Measurements from ENCODE around the gene KIAA1586. TPM values are rescaled to one million over a fixed set of nuclear protein-coding genes. Genes with fewer than 3 reads are reported as not detected.

KIAA1586 gene
- total and polyA plus RNA-seq, 2 of the 13 experiments (the other 11 are each of a cell fraction or from before 2014, with no cell fraction given), result 5.5 to 16.9 TPM

- ChIA-PET CTCF (ENCODE audit: low intra/inter-chr PET ratio, low total read pairs) (no interaction called here), POLR2A (no interaction called here)
- no TSS peak for BruUV-seq (replicated peaks)
- Histone ChIP-seq H3K9ac (ENCODE audit: insufficient read depth, low read depth, low read length) (no peak overlapping the region), H4K20me1 (ENCODE audit: insufficient read depth, low read length) (peaks cover 49% of the 10 kb centered on the region), H3K36me3 (replicated peaks in 1 of 2; ENCODE audit: control insufficient read depth in 1 of 2, insufficient read depth in 2 of 2, low read length in 2 of 2) (peaks cover 5 to 31% of the 10 kb centered on the region in 2 experiments), H3K79me2 (ENCODE audit: insufficient read depth, low read length) (peaks cover 72% of the 10 kb centered on the region), H3K4me2 (ENCODE audit: low read depth, low read length) (no peak overlapping the region), H3K27me3 (ENCODE audit: control insufficient read depth in 1 of 2, insufficient read depth in 2 of 2, low read length in 2 of 2) (no peaks in the 10 kb centered on the region), H3K27ac (ENCODE audit: extremely low read length, insufficient read depth, low read length) (no peak overlapping the region), H2AFZ (ENCODE audit: low read length) (no peak overlapping the region), H3K4me3 (replicated peaks in 1 of 3; ENCODE audit: insufficient read depth in 1 of 3, low read depth in 2 of 3, low read length in 3 of 3) (no peak overlapping the region), H3K9me3 (ENCODE audit: low read length) (no peaks in the 10 kb centered on the region), H3K4me1 (ENCODE audit: insufficient read depth, low read length) (peaks cover 74% of the 10 kb centered on the region)
- in situ Hi-C loops (cut with HindIII; ENCODE audit: extremely low pct_ligation_motif_present, low pct_unique_long_range_greater_than_20kb), result no loop called here
- ATAC-seq, result no peak
- DNase-seq (ENCODE audit: low spot score), result no peak
- intact Hi-C loops (cut with micrococcal nuclease; ENCODE audit: unreplicated experiment), result loop anchor here (5.0 to 10.0 kb wide), 3 partner anchors 128 to 220 kb away; partner anchors contain the start of genes BEND6, PRIM2 and RAB23
- WGBS (ENCODE audit: low lambda C conversion rate), result 95% methylated on average over 1 of the region's 1 CpG
- FAIRE-seq, result no peak
- TF ChIP-seq, protein P1, sequence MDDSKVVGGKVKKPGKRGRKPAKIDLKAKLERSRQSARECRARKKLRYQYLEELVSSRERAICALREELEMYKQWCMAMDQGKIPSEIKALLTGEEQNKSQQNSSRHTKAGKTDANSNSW (CRISPR knock-in tag; IDR thresholded peaks at IDR 0.05; ENCODE audit: borderline replicate concordance), result no peak
- TF ChIP-seq, protein P2, sequence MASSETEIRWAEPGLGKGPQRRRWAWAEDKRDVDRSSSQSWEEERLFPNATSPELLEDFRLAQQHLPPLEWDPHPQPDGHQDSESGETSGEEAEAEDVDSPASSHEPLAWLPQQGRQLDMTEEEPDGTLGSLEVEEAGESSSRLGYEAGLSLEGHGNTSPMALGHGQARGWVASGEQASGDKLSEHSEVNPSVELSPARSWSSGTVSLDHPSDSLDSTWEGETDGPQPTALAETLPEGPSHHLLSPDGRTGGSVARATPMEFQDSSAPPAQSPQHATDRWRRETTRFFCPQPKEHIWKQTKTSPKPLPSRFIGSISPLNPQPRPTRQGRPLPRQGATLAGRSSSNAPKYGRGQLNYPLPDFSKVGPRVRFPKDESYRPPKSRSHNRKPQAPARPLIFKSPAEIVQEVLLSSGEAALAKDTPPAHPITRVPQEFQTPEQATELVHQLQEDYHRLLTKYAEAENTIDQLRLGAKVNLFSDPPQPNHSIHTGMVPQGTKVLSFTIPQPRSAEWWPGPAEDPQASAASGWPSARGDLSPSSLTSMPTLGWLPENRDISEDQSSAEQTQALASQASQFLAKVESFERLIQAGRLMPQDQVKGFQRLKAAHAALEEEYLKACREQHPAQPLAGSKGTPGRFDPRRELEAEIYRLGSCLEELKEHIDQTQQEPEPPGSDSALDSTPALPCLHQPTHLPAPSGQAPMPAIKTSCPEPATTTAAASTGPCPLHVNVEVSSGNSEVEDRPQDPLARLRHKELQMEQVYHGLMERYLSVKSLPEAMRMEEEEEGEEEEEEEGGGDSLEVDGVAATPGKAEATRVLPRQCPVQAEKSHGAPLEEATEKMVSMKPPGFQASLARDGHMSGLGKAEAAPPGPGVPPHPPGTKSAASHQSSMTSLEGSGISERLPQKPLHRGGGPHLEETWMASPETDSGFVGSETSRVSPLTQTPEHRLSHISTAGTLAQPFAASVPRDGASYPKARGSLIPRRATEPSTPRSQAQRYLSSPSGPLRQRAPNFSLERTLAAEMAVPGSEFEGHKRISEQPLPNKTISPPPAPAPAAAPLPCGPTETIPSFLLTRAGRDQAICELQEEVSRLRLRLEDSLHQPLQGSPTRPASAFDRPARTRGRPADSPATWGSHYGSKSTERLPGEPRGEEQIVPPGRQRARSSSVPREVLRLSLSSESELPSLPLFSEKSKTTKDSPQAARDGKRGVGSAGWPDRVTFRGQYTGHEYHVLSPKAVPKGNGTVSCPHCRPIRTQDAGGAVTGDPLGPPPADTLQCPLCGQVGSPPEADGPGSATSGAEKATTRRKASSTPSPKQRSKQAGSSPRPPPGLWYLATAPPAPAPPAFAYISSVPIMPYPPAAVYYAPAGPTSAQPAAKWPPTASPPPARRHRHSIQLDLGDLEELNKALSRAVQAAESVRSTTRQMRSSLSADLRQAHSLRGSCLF (CRISPR knock-in tag; IDR thresholded peaks at IDR 0.05; ENCODE audit: borderline replicate concordance), result no peak
- TF ChIP-seq MXD4 (CRISPR knock-in tag; IDR thresholded peaks at IDR 0.05), result no peak
- no peak for TF ChIP-seq KDM1A (CRISPR knock-in tag; IDR thresholded peaks at IDR 0.05)
- TF ChIP-seq CHD4 (IDR thresholded peaks at IDR 0.05; ENCODE audit: borderline replicate concordance, low read length), result peak; percentile 75; the same call in 1 of the 2 replicates
- TF ChIP-seq, protein P3, sequence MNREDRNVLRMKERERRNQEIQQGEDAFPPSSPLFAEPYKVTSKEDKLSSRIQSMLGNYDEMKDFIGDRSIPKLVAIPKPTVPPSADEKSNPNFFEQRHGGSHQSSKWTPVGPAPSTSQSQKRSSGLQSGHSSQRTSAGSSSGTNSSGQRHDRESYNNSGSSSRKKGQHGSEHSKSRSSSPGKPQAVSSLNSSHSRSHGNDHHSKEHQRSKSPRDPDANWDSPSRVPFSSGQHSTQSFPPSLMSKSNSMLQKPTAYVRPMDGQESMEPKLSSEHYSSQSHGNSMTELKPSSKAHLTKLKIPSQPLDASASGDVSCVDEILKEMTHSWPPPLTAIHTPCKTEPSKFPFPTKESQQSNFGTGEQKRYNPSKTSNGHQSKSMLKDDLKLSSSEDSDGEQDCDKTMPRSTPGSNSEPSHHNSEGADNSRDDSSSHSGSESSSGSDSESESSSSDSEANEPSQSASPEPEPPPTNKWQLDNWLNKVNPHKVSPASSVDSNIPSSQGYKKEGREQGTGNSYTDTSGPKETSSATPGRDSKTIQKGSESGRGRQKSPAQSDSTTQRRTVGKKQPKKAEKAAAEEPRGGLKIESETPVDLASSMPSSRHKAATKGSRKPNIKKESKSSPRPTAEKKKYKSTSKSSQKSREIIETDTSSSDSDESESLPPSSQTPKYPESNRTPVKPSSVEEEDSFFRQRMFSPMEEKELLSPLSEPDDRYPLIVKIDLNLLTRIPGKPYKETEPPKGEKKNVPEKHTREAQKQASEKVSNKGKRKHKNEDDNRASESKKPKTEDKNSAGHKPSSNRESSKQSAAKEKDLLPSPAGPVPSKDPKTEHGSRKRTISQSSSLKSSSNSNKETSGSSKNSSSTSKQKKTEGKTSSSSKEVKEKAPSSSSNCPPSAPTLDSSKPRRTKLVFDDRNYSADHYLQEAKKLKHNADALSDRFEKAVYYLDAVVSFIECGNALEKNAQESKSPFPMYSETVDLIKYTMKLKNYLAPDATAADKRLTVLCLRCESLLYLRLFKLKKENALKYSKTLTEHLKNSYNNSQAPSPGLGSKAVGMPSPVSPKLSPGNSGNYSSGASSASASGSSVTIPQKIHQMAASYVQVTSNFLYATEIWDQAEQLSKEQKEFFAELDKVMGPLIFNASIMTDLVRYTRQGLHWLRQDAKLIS (CRISPR knock-in tag; IDR thresholded peaks at IDR 0.05), result no peak
- no peak for TF ChIP-seq NR2C2 (CRISPR knock-in tag; IDR thresholded peaks at IDR 0.05; ENCODE audit: borderline replicate concordance)
- no peak for TF ChIP-seq IRF2 (CRISPR knock-in tag; IDR thresholded peaks at IDR 0.05)
- TF ChIP-seq ZNF629 (CRISPR knock-in tag; conservative IDR thresholded peaks at IDR 0.05), result peak; percentile 91
- TF ChIP-seq, protein P4, sequence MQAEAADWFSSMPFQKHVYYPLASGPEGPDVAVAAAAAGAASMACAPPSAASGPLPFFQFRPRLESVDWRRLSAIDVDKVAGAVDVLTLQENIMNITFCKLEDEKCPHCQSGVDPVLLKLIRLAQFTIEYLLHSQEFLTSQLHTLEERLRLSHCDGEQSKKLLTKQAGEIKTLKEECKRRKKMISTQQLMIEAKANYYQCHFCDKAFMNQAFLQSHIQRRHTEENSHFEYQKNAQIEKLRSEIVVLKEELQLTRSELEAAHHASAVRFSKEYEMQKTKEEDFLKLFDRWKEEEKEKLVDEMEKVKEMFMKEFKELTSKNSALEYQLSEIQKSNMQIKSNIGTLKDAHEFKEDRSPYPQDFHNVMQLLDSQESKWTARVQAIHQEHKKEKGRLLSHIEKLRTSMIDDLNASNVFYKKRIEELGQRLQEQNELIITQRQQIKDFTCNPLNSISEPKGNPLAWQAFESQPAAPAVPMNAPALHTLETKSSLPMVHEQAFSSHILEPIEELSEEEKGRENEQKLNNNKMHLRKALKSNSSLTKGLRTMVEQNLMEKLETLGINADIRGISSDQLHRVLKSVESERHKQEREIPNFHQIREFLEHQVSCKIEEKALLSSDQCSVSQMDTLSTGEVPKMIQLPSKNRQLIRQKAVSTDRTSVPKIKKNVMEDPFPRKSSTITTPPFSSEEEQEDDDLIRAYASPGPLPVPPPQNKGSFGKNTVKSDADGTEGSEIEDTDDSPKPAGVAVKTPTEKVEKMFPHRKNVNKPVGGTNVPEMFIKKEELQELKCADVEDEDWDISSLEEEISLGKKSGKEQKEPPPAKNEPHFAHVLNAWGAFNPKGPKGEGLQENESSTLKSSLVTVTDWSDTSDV (CRISPR knock-in tag; IDR thresholded peaks at IDR 0.05), result no peak
- TF ChIP-seq GTF2F1 (IDR thresholded peaks at IDR 0.05; ENCODE audit: low read length), result no peak
- no peak for TF ChIP-seq PHF20 (CRISPR knock-in tag; IDR thresholded peaks at IDR 0.05)
- TF ChIP-seq MLLT10 (CRISPR knock-in tag; IDR thresholded peaks at IDR 0.05), result no peak
- TF ChIP-seq KDM5B (CRISPR knock-in tag; IDR thresholded peaks at IDR 0.05; ENCODE audit: borderline replicate concordance), result no peak
These were observed 48.2 kb downstream of the KIAA1586 start for GRCh38 chr6:57094689-57095088.
